ENCODE results near the gene OR4L1. TPM values are rescaled to one million over a fixed set of nuclear protein-coding genes. Genes with fewer than 3 reads are reported as not detected.

Gene OR4L1
- total RNA-seq, 2 donors from 2014 or later: not detected

Other genes starting within 250 kb of the OR4L1 start
- gene OR4K2, start 184.9 kb upstream of the OR4L1 start, total RNA-seq: not detected
- not detected for gene OR4K5, start 139.4 kb upstream of the OR4L1 start, total RNA-seq
- not detected for gene OR4K1, start 129.1 kb upstream of the OR4L1 start, total RNA-seq
- gene OR4K15, start 84.5 kb upstream of the OR4L1 start, total RNA-seq: not detected
- gene OR4Q2, start 57.9 kb upstream of the OR4L1 start, total RNA-seq: not detected
- not detected for gene OR4K14, start 40.7 kb upstream of the OR4L1 start, total RNA-seq
- gene OR4K13, start 24.0 kb upstream of the OR4L1 start, total RNA-seq: not detected
- gene OR4K17, start 50.7 kb downstream of the OR4L1 start, total RNA-seq: not detected
- gene OR4N5, start 78.8 kb downstream of the OR4L1 start, total RNA-seq: not detected
- not detected for gene OR11G2, start 130.9 kb downstream of the OR4L1 start, total RNA-seq
- not detected for gene OR11H6, start 163.7 kb downstream of the OR4L1 start, total RNA-seq
- gene OR11H7, start 168.9 kb downstream of the OR4L1 start, total RNA-seq: not detected
- gene OR11H4, start 179.2 kb downstream of the OR4L1 start, total RNA-seq: not detected
- gene TTC5, start 245.9 kb downstream of the OR4L1 start, total RNA-seq: 10 to 100 TPM; 10.1 to 12.1 TPM

All from colonic mucosa (tissue), 2 donors.